Mesothelial cell of epicardium (in vitro differentiated cells): ENCODE measurements around the gene BBS12. TPM values are rescaled to one million over a fixed set of nuclear protein-coding genes. Genes with fewer than 3 reads are reported as not detected.

Source experiments
- DNase-seq, 2 experiments: peaks; one replicate each; pipeline ENCODE4 v3.0.0; 2021; ENCODE audit warnings: low spot score in 2 of 2; ENCODE audit not compliant: unreplicated experiment in 2 of 2
- H3K27ac Mint-ChIP-seq: 2 replicates; pipeline ENCODE4 v1.8.0; 2021; ENCODE audit warnings: mixed read lengths
- H3K27me3 Mint-ChIP-seq: 2 replicates; pipeline ENCODE4 v1.8.0; 2021; ENCODE audit warnings: low read depth, mixed read lengths
- H3K36me3 Mint-ChIP-seq: 2 replicates; pipeline ENCODE4 v1.8.0; 2021; ENCODE audit warnings: mixed read lengths
- H3K4me1 Mint-ChIP-seq: 2 replicates; pipeline ENCODE4 v1.8.0; 2021; ENCODE audit warnings: mixed read lengths
- H3K4me3 Mint-ChIP-seq: 2 replicates; pipeline ENCODE4 v1.8.0; 2021; ENCODE audit warnings: mild to moderate bottlenecking, moderate library complexity, mixed read lengths
- H3K9me3 Mint-ChIP-seq: 2 replicates; pipeline ENCODE4 v1.8.0; 2021; ENCODE audit warnings: mixed read lengths
- CTCF ChIP-seq: fragments of 200-600 bp; sonication (generic); IDR thresholded peaks from one replicate; pipeline ENCODE4 v1.5.0; 2021; ENCODE audit warnings: antibody characterized with exemption; ENCODE audit not compliant: unreplicated experiment
- total RNA-seq: library from RNA; stranded (reverse); gene quantifications from 3 replicates; pipeline ENCODE4 v1.2.1, GENCODE V29; 2021

Gene BBS12
- total RNA-seq, 1 donor from 2014 or later, result 2.9 TPM

GRCh38 chr4:122772986-122773385, 40.5 kb downstream of the BBS12 start:
- TF ChIP-seq CTCF, result no peak
- no peaks in the 10 kb centered on the region for H3K9me3 Mint-ChIP-seq
- H3K4me3 Mint-ChIP-seq, result no peak overlapping the region
- H3K36me3 Mint-ChIP-seq, result no peaks in the 10 kb centered on the region
- H3K4me1 Mint-ChIP-seq, result peaks cover 25% of the 10 kb centered on the region
- no peak overlapping the region for H3K27ac Mint-ChIP-seq
- DNase-seq, result no peak
- H3K27me3 Mint-ChIP-seq, result no peaks in the 10 kb centered on the region

- DNase-seq, result no peak
- H3K9me3 Mint-ChIP-seq, result no peaks in the 10 kb centered on the region
Measured at GRCh38 chr4:122775039-122775438, 42.5 kb downstream of the BBS12 start.

GRCh38 chr4:122775987-122776836, 43.7 kb downstream of the BBS12 start:
- no peaks in the 10 kb centered on the region for H3K9me3 Mint-ChIP-seq
- TF ChIP-seq CTCF, result no peak
- no peaks in the 10 kb centered on the region for H3K27me3 Mint-ChIP-seq
- H3K36me3 Mint-ChIP-seq, result no peaks in the 10 kb centered on the region
- no peak overlapping the region for H3K4me3 Mint-ChIP-seq
- peak overlapping the region; percentile 39 for H3K27ac Mint-ChIP-seq
- no peak for DNase-seq
- peaks cover 24% of the 10 kb centered on the region for H3K4me1 Mint-ChIP-seq

More at GRCh38 chr4:122775039-122775438, 42.5 kb downstream of the BBS12 start:
- Mint-ChIP-seq H3K4me3 (no peak overlapping the region), H3K27ac (no peak overlapping the region), H3K4me1 (peaks cover 24% of the 10 kb centered on the region), H3K27me3 (no peaks in the 10 kb centered on the region), H3K36me3 (no peaks in the 10 kb centered on the region)
- TF ChIP-seq CTCF, result no peak

- Mint-ChIP-seq H3K9me3 (no peaks in the 10 kb centered on the region), H3K36me3 (no peaks in the 10 kb centered on the region), H3K27me3 (no peaks in the 10 kb centered on the region), H3K27ac (peak overlapping the region; percentile 89), H3K4me3 (no peak overlapping the region), H3K4me1 (peaks cover 24% of the 10 kb centered on the region)
- DNase-seq, result no peak
- TF ChIP-seq CTCF, result no peak
Measured at GRCh38 chr4:122776916-122777315, 44.4 kb downstream of the BBS12 start.

GRCh38 chr4:122777846-122778673, 45.6 kb downstream of the BBS12 start:
- no peaks in the 10 kb centered on the region for H3K36me3 Mint-ChIP-seq
- H3K27ac Mint-ChIP-seq, result no peak overlapping the region
- no peaks in the 10 kb centered on the region for H3K27me3 Mint-ChIP-seq
- DNase-seq, result no peak
- H3K4me3 Mint-ChIP-seq, result no peak overlapping the region
- H3K4me1 Mint-ChIP-seq, result peaks cover 26% of the 10 kb centered on the region
- TF ChIP-seq CTCF, result no peak
- no peaks in the 10 kb centered on the region for H3K9me3 Mint-ChIP-seq
